Measurements from ENCODE around the gene LY9. TPM values are rescaled to one million over a fixed set of nuclear protein-coding genes. Genes with fewer than 3 reads are reported as not detected.

Gene LY9
- total and polyA plus RNA-seq, 2 experiments from 2014 or later = not detected

- no peak for DNase-seq
- 49 to 54% methylated on average over 3 of the region's 3 CpGs for WGBS, 2 experiments (ENCODE audit: low coverage in 1 of 2, low lambda C conversion rate in 2 of 2, missing lambda C conversion rate in 2 of 2)
- no peak for TF ChIP-seq EZH2 (IDR thresholded peaks at IDR 0.05; ENCODE audit: insufficient read depth, poor library complexity, severe bottlenecking)
- no peak overlapping the region for H3K4me3 ChIP-seq
- no peaks in the 10 kb centered on the region for H3F3A ChIP-seq (ENCODE audit: insufficient read depth)
- no peaks in the 10 kb centered on the region for H4K20me1 ChIP-seq (ENCODE audit: insufficient read depth)
- H2AFZ ChIP-seq = no peak overlapping the region
- H3K36me3 ChIP-seq (ENCODE audit: low read depth) = no peaks in the 10 kb centered on the region
- H3K9me2 ChIP-seq (ENCODE audit: insufficient read depth) = no peaks in the 10 kb centered on the region
- H3K4me1 ChIP-seq (ENCODE audit: insufficient read depth) = no peaks in the 10 kb centered on the region
- H3K4me2 ChIP-seq (ENCODE audit: unreplicated experiment) = no peak overlapping the region
- no peaks in the 10 kb centered on the region for H3K79me2 ChIP-seq (ENCODE audit: insufficient read depth)
- no peak overlapping the region for H3K9ac ChIP-seq
- H3K27me3 ChIP-seq (replicated peaks; ENCODE audit: insufficient read depth) = peaks cover 8% of the 10 kb centered on the region; the same call in 1 of the 2 replicates
- no peak overlapping the region for H3K27ac ChIP-seq
- H3K9me3 ChIP-seq (ENCODE audit: low read depth) = no peaks in the 10 kb centered on the region
- in situ Hi-C loops (cut with MboI) = no loop called here
These were observed 11.3 kb downstream of the LY9 start for GRCh38 chr1:160807247-160807646.

GRCh38 chr1:160807738-160808137, 11.8 kb downstream of the LY9 start:
- Histone ChIP-seq H3F3A (ENCODE audit: insufficient read depth) (no peaks in the 10 kb centered on the region), H3K79me2 (ENCODE audit: insufficient read depth) (no peaks in the 10 kb centered on the region), H4K20me1 (ENCODE audit: insufficient read depth) (no peaks in the 10 kb centered on the region), H3K4me3 (no peak overlapping the region), H3K9me3 (ENCODE audit: low read depth) (no peaks in the 10 kb centered on the region), H3K9me2 (ENCODE audit: insufficient read depth) (no peaks in the 10 kb centered on the region), H2AFZ (no peak overlapping the region), H3K36me3 (ENCODE audit: low read depth) (no peaks in the 10 kb centered on the region), H3K4me2 (ENCODE audit: unreplicated experiment) (no peak overlapping the region), H3K9ac (no peak overlapping the region), H3K27ac (no peak overlapping the region), H3K4me1 (ENCODE audit: insufficient read depth) (no peaks in the 10 kb centered on the region), H3K27me3 (replicated peaks; ENCODE audit: insufficient read depth) (peaks cover 8% of the 10 kb centered on the region; the same call in 1 of the 2 replicates)
- 10 to 38% methylated on average over 2 of the region's 2 CpGs for WGBS, 2 experiments (ENCODE audit: low coverage in 1 of 2, low lambda C conversion rate in 2 of 2, missing lambda C conversion rate in 2 of 2)
- TF ChIP-seq EZH2 (IDR thresholded peaks at IDR 0.05; ENCODE audit: insufficient read depth, poor library complexity, severe bottlenecking) = no peak
- no peak for TF ChIP-seq EZH2phosphoT487 (IDR thresholded peaks at IDR 0.05; ENCODE audit: insufficient read depth, low read depth)
- no peak for DNase-seq
- in situ Hi-C loops (cut with MboI) = no loop called here

GRCh38 chr1:160808289-160808688, 12.3 kb downstream of the LY9 start:
- no peak for DNase-seq
- H3K9me3 ChIP-seq (ENCODE audit: low read depth) = no peaks in the 10 kb centered on the region
- no peaks in the 10 kb centered on the region for H4K20me1 ChIP-seq (ENCODE audit: insufficient read depth)
- H3K4me2 ChIP-seq (ENCODE audit: unreplicated experiment) = no peak overlapping the region
- H2AFZ ChIP-seq = no peak overlapping the region
- H3K27ac ChIP-seq = no peak overlapping the region
- TF ChIP-seq EZH2phosphoT487 (IDR thresholded peaks at IDR 0.05; ENCODE audit: insufficient read depth, low read depth) (no peak), EZH2 (IDR thresholded peaks at IDR 0.05; ENCODE audit: insufficient read depth, poor library complexity, severe bottlenecking) (no peak)
- in situ Hi-C loops (cut with MboI) = no loop called here
- H3K79me2 ChIP-seq (ENCODE audit: insufficient read depth) = no peaks in the 10 kb centered on the region
- WGBS, 2 experiments (ENCODE audit: low coverage in 1 of 2, low lambda C conversion rate in 2 of 2, missing lambda C conversion rate in 2 of 2) = 11 to 14% methylated on average over 3 of the region's 3 CpGs
- peaks cover 8% of the 10 kb centered on the region; the same call in 1 of the 2 replicates for H3K27me3 ChIP-seq (replicated peaks; ENCODE audit: insufficient read depth)
- H3K4me1 ChIP-seq (ENCODE audit: insufficient read depth) = no peaks in the 10 kb centered on the region
- H3F3A ChIP-seq (ENCODE audit: insufficient read depth) = no peaks in the 10 kb centered on the region
- H3K36me3 ChIP-seq (ENCODE audit: low read depth) = no peaks in the 10 kb centered on the region
- H3K4me3 ChIP-seq = no peak overlapping the region
- no peak overlapping the region for H3K9ac ChIP-seq
- no peaks in the 10 kb centered on the region for H3K9me2 ChIP-seq (ENCODE audit: insufficient read depth)

- Histone ChIP-seq H3K9ac (no peak overlapping the region), H3K27ac (no peak overlapping the region), H2AFZ (no peak overlapping the region), H3K36me3 (ENCODE audit: low read depth) (no peaks in the 10 kb centered on the region), H3F3A (ENCODE audit: insufficient read depth) (no peaks in the 10 kb centered on the region), H4K20me1 (ENCODE audit: insufficient read depth) (no peaks in the 10 kb centered on the region), H3K79me2 (ENCODE audit: insufficient read depth) (no peaks in the 10 kb centered on the region), H3K9me3 (ENCODE audit: low read depth) (no peaks in the 10 kb centered on the region), H3K4me1 (ENCODE audit: insufficient read depth) (no peaks in the 10 kb centered on the region), H3K4me3 (no peak overlapping the region), H3K27me3 (replicated peaks; ENCODE audit: insufficient read depth) (peaks cover 8% of the 10 kb centered on the region), H3K9me2 (ENCODE audit: insufficient read depth) (no peaks in the 10 kb centered on the region), H3K4me2 (ENCODE audit: unreplicated experiment) (no peak overlapping the region)
- 0% methylated on average over 1 of the region's 1 CpG for WGBS, 2 experiments (ENCODE audit: low coverage in 1 of 2, low lambda C conversion rate in 2 of 2, missing lambda C conversion rate in 2 of 2)
- DNase-seq = no peak
- in situ Hi-C loops (cut with MboI) = no loop called here
- TF ChIP-seq EZH2phosphoT487 (IDR thresholded peaks at IDR 0.05; ENCODE audit: insufficient read depth, low read depth) (no peak), EZH2 (IDR thresholded peaks at IDR 0.05; ENCODE audit: insufficient read depth, poor library complexity, severe bottlenecking) (no peak)
These were observed 14.5 kb downstream of the LY9 start for GRCh38 chr1:160810486-160810885.

GRCh38 chr1:160811147-160811546, 15.2 kb downstream of the LY9 start:
- 16 to 17% methylated on average over 2 of the region's 2 CpGs for WGBS, 2 experiments (ENCODE audit: low coverage in 1 of 2, low lambda C conversion rate in 2 of 2, missing lambda C conversion rate in 2 of 2)
- Histone ChIP-seq H3K4me1 (ENCODE audit: insufficient read depth) (no peaks in the 10 kb centered on the region), H3K9me2 (ENCODE audit: insufficient read depth) (no peaks in the 10 kb centered on the region)

More at GRCh38 chr1:160811147-160811546, 15.2 kb downstream of the LY9 start:
- no peaks in the 10 kb centered on the region for H3K36me3 ChIP-seq (ENCODE audit: low read depth)
- no peak overlapping the region for H3K27ac ChIP-seq
- peaks cover 8% of the 10 kb centered on the region for H3K27me3 ChIP-seq (replicated peaks; ENCODE audit: insufficient read depth)
- no peaks in the 10 kb centered on the region for H3K79me2 ChIP-seq (ENCODE audit: insufficient read depth)
- no peak for TF ChIP-seq EZH2 (IDR thresholded peaks at IDR 0.05; ENCODE audit: insufficient read depth, poor library complexity, severe bottlenecking)
- TF ChIP-seq EZH2phosphoT487 (IDR thresholded peaks at IDR 0.05; ENCODE audit: insufficient read depth, low read depth) = no peak
- in situ Hi-C loops (cut with MboI) = no loop called here
- no peak for DNase-seq
- no peak overlapping the region for H2AFZ ChIP-seq
- no peak overlapping the region for H3K9ac ChIP-seq
- no peaks in the 10 kb centered on the region for H3K9me3 ChIP-seq (ENCODE audit: low read depth)
- H3K4me2 ChIP-seq (ENCODE audit: unreplicated experiment) = no peak overlapping the region
- no peaks in the 10 kb centered on the region for H3F3A ChIP-seq (ENCODE audit: insufficient read depth)
- no peak overlapping the region for H3K4me3 ChIP-seq
- H4K20me1 ChIP-seq (ENCODE audit: insufficient read depth) = no peaks in the 10 kb centered on the region
